HCT116 (cell line): ENCODE measurements around the gene FTCD.

Experiments used
- CTCF ChIP-seq, 3 experiments: fragments of 200-600 bp in 1 of 3; sonication (generic) in 1 of 3; IDR thresholded peaks in 2 of 3; conservative IDR thresholded peaks in 1 of 3; 2 replicates each; pipeline ENCODE4 v1.5.1; 2012 to 2017; ENCODE audit warnings: low read depth in 2 of 3, low read length in 2 of 3, antibody characterized with exemption in 1 of 3, borderline replicate concordance in 1 of 3, control low read depth in 1 of 3, mild to moderate bottlenecking in 1 of 3, mixed read lengths in 1 of 3, mixed run types in 1 of 3, moderate library complexity in 1 of 3; ENCODE audit not compliant: insufficient read depth in 1 of 3
- ELF1 ChIP-seq: IDR thresholded peaks from 2 replicates; pipeline ENCODE4 v1.6.1; 2012; ENCODE audit warnings: low read depth, borderline replicate concordance
- EZH2 ChIP-seq: fragments of 200-600 bp; sonication (generic); IDR thresholded peaks from 2 replicates; pipeline ENCODE4 v1.6.1; 2017; ENCODE audit warnings: antibody characterized with exemption, mixed run types
- FOSL1 ChIP-seq: IDR thresholded peaks from 2 replicates; pipeline ENCODE4 v1.6.1; 2012; ENCODE audit warnings: low read depth
- MAX ChIP-seq: IDR thresholded peaks from 2 replicates; pipeline ENCODE4 v1.6.1; 2012
- POLR2A ChIP-seq: IDR thresholded peaks from 2 replicates; pipeline ENCODE4 v1.7.0; 2011; ENCODE audit warnings: borderline replicate concordance; ENCODE audit not compliant: insufficient read depth, insufficient read length; ENCODE audit errors: extremely low read depth
- RAD21 ChIP-seq: IDR thresholded peaks from 2 replicates; pipeline ENCODE4 v1.6.1; 2012; ENCODE audit warnings: low read depth, mild to moderate bottlenecking
- ZNF274 ChIP-seq: fragments of 200-500 bp; sonication (Bioruptor generic); IDR thresholded peaks from 2 replicates; pipeline ENCODE4 v1.6.1; 2014; ENCODE audit warnings: mild to moderate bottlenecking, low read depth, low read length, inconsistent platforms

GRCh38 chr21:46196733-46197132 is 41.4 kb upstream of the FTCD start:
- TF ChIP-seq CTCF (IDR thresholded peaks at IDR 0.05 in 2 of 3, conservative IDR thresholded peaks at IDR 0.05 in 1 of 3; ENCODE audit: borderline replicate concordance in 1 of 3, insufficient read depth in 1 of 3, low read depth in 2 of 3, low read length in 2 of 3) (no peak), FOSL1 (no peak), POLR2A (no peak), ZNF274 (no peak), RAD21 (no peak), MAX (no peak), ELF1 (no peak), EZH2 (no peak)
